ENCODE data around the gene TCFL5.

- TF ChIP-seq FOXP2 (optimal IDR thresholded peaks at IDR 0.05; ENCODE audit: borderline replicate concordance, extremely low read depth, extremely low read length, insufficient read depth) (no peak), TAF1 (IDR thresholded peaks at IDR 0.05; ENCODE audit: borderline replicate concordance, insufficient read depth, low read length) (no peak)
Measured at GRCh38 chr20:62850333-62850974, 11.2 kb downstream of the TCFL5 start.

Measured in PFSK-1 (cell line).